Keratinocyte (primary cell): ENCODE measurements around the gene OVOL1. TPM values are rescaled to one million over a fixed set of nuclear protein-coding genes. Genes with fewer than 3 reads are reported as not detected.

Experiments used
- DNase-seq: peaks from one replicate; pipeline ENCODE4 v3.0.0-alpha.2; 2011; ENCODE audit warnings: low read depth, missing footprints, low spot score
- FAIRE-seq: peaks from 2 replicates; lab custom pipeline; 2011; peaks lifted over from hg19 to GRCh38; lab: Jason Lieb, UNC
- H2AFZ ChIP-seq: 2 replicates; pipeline ENCODE4 v1.6.0; 2012; ENCODE audit warnings: low read length, control low read depth, inconsistent platforms; ENCODE audit not compliant: control insufficient read depth
- H3K27ac ChIP-seq: 2 replicates; pipeline ENCODE4 v1.5.1; 2011; ENCODE audit warnings: low read length; ENCODE audit not compliant: control insufficient read depth, insufficient read depth
- H3K27me3 ChIP-seq: 3 replicates; pipeline ENCODE4 v1.6.0; 2011; ENCODE audit warnings: low read length; ENCODE audit not compliant: control insufficient read depth, insufficient read depth; ENCODE audit errors: extremely low read depth
- H3K36me3 ChIP-seq, 2 experiments: 2 replicates in 1 of 2; 3 replicates in 1 of 2; pipeline ENCODE4 v1.5.1; 2011; ENCODE audit warnings: low read length in 2 of 2, mild to moderate bottlenecking in 1 of 2; ENCODE audit not compliant: control insufficient read depth in 2 of 2, insufficient read depth in 2 of 2; ENCODE audit errors: extremely low read depth in 1 of 2
- H3K4me1 ChIP-seq: 3 replicates; pipeline ENCODE4 v1.5.1; 2011; ENCODE audit warnings: low read length; ENCODE audit not compliant: control insufficient read depth, insufficient read depth; ENCODE audit errors: extremely low read depth
- H3K4me2 ChIP-seq: 3 replicates; pipeline ENCODE4 v1.6.0; 2011; ENCODE audit warnings: low read depth, low read length; ENCODE audit not compliant: control insufficient read depth, insufficient read depth; ENCODE audit errors: extremely low read depth
- H3K4me3 ChIP-seq, 3 experiments: fragments of 200-600 bp in 1 of 3; sonication (generic) in 1 of 3; 2 replicates in 2 of 3; 3 replicates in 1 of 3; pipeline ENCODE4 v1.5.1; 2011 to 2016; ENCODE audit warnings: low read length in 3 of 3, mild to moderate bottlenecking in 3 of 3, control low read depth in 2 of 3, inconsistent platforms in 1 of 3, low read depth in 1 of 3, mixed read lengths in 1 of 3, mixed run types in 1 of 3, moderate library complexity in 1 of 3; ENCODE audit not compliant: control insufficient read depth in 2 of 3, insufficient read depth in 2 of 3; ENCODE audit errors: extremely low read depth in 1 of 3
- H3K79me2 ChIP-seq: 2 replicates; pipeline ENCODE4 v1.6.0; 2012; ENCODE audit warnings: low read length; ENCODE audit not compliant: control insufficient read depth, insufficient read depth
- H3K9ac ChIP-seq: 3 replicates; pipeline ENCODE4 v1.6.0; 2011; ENCODE audit warnings: low read length; ENCODE audit not compliant: control insufficient read depth, insufficient read depth; ENCODE audit errors: extremely low read depth
- H3K9me1 ChIP-seq: 3 replicates; pipeline ENCODE4 v1.6.0; 2011; ENCODE audit warnings: low read length; ENCODE audit not compliant: control insufficient read depth, insufficient read depth; ENCODE audit errors: extremely low read depth
- H3K9me3 ChIP-seq: 2 replicates; pipeline ENCODE4 v1.5.1; 2012; ENCODE audit warnings: low read depth, low read length; ENCODE audit not compliant: control insufficient read depth
- H4K20me1 ChIP-seq: 3 replicates; pipeline ENCODE4 v1.6.0; 2011; ENCODE audit warnings: low read length; ENCODE audit not compliant: control insufficient read depth, insufficient read depth; ENCODE audit errors: extremely low read depth
- CTCF ChIP-seq, 3 experiments: IDR thresholded peaks in 1 of 3; conservative IDR thresholded peaks in 1 of 3; optimal IDR thresholded peaks in 1 of 3; 2 replicates in 2 of 3; 3 replicates in 1 of 3; pipeline versions ENCODE3 to v1.5.1; 2011; ENCODE audit warnings: low read length in 3 of 3, mild to moderate bottlenecking in 3 of 3, moderate library complexity in 2 of 3, control low read depth in 1 of 3, inconsistent platforms in 1 of 3; ENCODE audit not compliant: insufficient read depth in 2 of 3; ENCODE audit errors: extremely low read depth in 1 of 3
- EZH2 ChIP-seq: IDR thresholded peaks from one replicate; pipeline ENCODE4 v1.6.1; 2012; ENCODE audit warnings: inconsistent platforms, mild to moderate bottlenecking, low read length, moderate library complexity
- dilution Hi-C: fragments of 300-500 bp; cut with MboI; formaldehyde crosslinking; loops from one replicate; pipeline ENCODE4 v1.7.0; 2020; ENCODE audit warnings: low sequenced_read_pairs; ENCODE audit not compliant: extremely low pct_ligation_motif_present
- polyA plus RNA-seq, 5 experiments: library from polyadenylated mRNA; depleted of rRNA in 3 of 5; stranded (reverse) in 3 of 5; stranded (forward) in 1 of 5; unstranded in 1 of 5; fragments of >200 nt; gene quantifications; 1 replicate in 1 of 5; 2 replicates in 3 of 5; 3 replicates in 1 of 5; pipeline versions ENCODE4 v1.2.1 to v1.2.3, GENCODE V29; 2011 to 2012; ENCODE audit warnings: missing spikeins in 2 of 5, low read depth in 1 of 5, low replicate concordance in 1 of 5

The OVOL1 gene
- polyA plus RNA-seq, 1 donor (not counting 4 experiments of a cell fraction or from before 2014, with no cell fraction given) = 7.5 TPM

GRCh38 chr11:65794570-65795510 is 8.0 kb downstream of the OVOL1 start:
- no peak overlapping the region for H2AFZ ChIP-seq
- no peaks in the 10 kb centered on the region for H3K79me2 ChIP-seq
- FAIRE-seq = no peak
- H3K27me3 ChIP-seq = no peaks in the 10 kb centered on the region
- no peaks in the 10 kb centered on the region for H3K9me1 ChIP-seq
- peaks cover 2 to 3% of the 10 kb centered on the region in 2 experiments for H3K36me3 ChIP-seq
- H4K20me1 ChIP-seq = no peaks in the 10 kb centered on the region
- H3K4me2 ChIP-seq = no peak overlapping the region
- no peak for DNase-seq
- peaks cover 32% of the 10 kb centered on the region for H3K4me1 ChIP-seq
- no peak overlapping the region for H3K9ac ChIP-seq
- TF ChIP-seq CTCF (optimal IDR thresholded peaks at IDR 0.05 in 1 of 3, IDR thresholded peaks at IDR 0.05 in 1 of 3, conservative IDR thresholded peaks at IDR 0.05 in 1 of 3; ENCODE audit: extremely low read depth in 1 of 3, insufficient read depth in 2 of 3, low read length in 3 of 3) = no peak
- TF ChIP-seq EZH2 = no peak
- H3K4me3 ChIP-seq = no peak overlapping the region
- no peak overlapping the region for H3K27ac ChIP-seq
- H3K9me3 ChIP-seq = no peaks in the 10 kb centered on the region
- dilution Hi-C loops = no loop called here

GRCh38 chr11:65796726-65797601 is 10.1 kb downstream of the OVOL1 start:
- H3K36me3 ChIP-seq = peaks cover 2 to 3% of the 10 kb centered on the region in 2 experiments
- no peak overlapping the region for H2AFZ ChIP-seq
- H3K9me3 ChIP-seq = no peaks in the 10 kb centered on the region
- no peaks in the 10 kb centered on the region for H3K79me2 ChIP-seq
- no peaks in the 10 kb centered on the region for H3K9me1 ChIP-seq
- H4K20me1 ChIP-seq = no peaks in the 10 kb centered on the region
- no peak overlapping the region for H3K4me3 ChIP-seq
- TF ChIP-seq EZH2 (no peak), CTCF (optimal IDR thresholded peaks at IDR 0.05 in 1 of 3, IDR thresholded peaks at IDR 0.05 in 1 of 3, conservative IDR thresholded peaks at IDR 0.05 in 1 of 3; ENCODE audit: extremely low read depth in 1 of 3, insufficient read depth in 2 of 3, low read length in 3 of 3) (no peak)
- H3K27ac ChIP-seq = no peak overlapping the region
- peaks cover 17% of the 10 kb centered on the region for H3K4me1 ChIP-seq
- no peak overlapping the region for H3K9ac ChIP-seq
- DNase-seq = no peak
- dilution Hi-C loops = no loop called here
- no peaks in the 10 kb centered on the region for H3K27me3 ChIP-seq
- no peak overlapping the region for H3K4me2 ChIP-seq
- FAIRE-seq = no peak
